ENCODE data around the gene CRACDL.

GRCh38 chr2:98975611-98976010, 39.6 kb upstream of the CRACDL start:
- TF ChIP-seq POLR2A (IDR thresholded peaks at IDR 0.05; ENCODE audit: low read depth, low read length) (no peak), TAF1 (IDR thresholded peaks at IDR 0.05; ENCODE audit: low read depth, low read length) (no peak), POLR2AphosphoS5 (IDR thresholded peaks at IDR 0.05; ENCODE audit: low read depth, low read length) (no peak), PAX5 (IDR thresholded peaks at IDR 0.05; ENCODE audit: insufficient read depth, low read length, severe bottlenecking) (no peak), SPI1 (IDR thresholded peaks at IDR 0.05; ENCODE audit: low read depth, low read length) (no peak)
